Stimulated activated CD4-positive, alpha-beta T cell treated with anti-CD3 and anti-CD28 coated beads, Interleukin-1b, Interleukin-23, amount 100 ng/mL, for 24 hours (primary cell): ENCODE measurements around the gene CACNG6.
"Not testable (repeated sequence)": the region's sequence is repeated elsewhere in the genome, so short reads cannot be mapped to it uniquely, and the experiment has no call there.

Source experiments
- DNase-seq, 4 experiments: peaks; one replicate each; pipeline ENCODE4 v3.0.0-alpha.2; 2020; ENCODE audit warnings: low read depth in 4 of 4, low spot score in 1 of 4

CACNG6 gene

DNA sequence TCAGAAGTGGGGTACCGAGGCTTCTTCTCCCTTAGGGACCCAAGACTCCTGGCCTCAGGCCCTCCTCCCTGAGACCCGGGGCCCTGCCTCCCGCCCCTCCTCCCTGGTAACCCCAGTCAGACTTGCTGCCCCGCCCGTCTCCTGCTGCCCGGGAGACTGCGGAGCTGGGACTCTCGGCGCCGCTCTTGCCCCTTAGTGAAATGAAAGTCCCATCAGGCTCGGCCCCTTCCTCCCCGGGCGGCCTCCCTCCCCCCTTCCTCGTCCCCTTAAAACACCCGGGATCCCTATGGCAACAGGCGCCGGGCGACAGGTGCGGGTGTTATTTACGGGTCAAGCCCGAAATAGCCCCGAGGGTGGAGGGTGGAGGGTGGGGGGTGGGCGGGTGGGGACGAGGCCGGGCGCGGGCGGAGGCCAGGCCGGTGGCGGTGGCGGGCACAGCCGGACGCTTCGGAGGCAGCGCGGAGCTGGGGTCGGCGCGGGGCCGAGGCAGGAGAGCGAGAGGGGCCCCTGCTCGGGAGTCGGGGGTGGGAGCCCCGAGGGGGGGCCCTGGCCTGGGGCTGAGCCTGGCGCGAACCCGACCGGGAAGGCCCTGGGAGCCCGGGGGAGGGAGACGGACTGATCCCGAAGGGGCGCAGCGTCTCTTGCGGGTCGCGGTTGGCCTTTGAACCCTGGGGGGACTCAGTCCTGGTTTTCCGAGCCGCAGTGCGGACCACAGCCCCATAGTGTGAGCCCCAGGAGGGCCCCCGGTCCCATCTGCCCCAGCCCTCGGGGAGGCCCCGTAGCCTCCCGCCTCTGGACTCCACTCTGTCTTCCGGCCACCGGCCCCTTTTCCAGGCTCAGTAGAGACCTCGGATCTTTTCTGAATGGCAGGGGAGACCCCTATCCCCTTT, at the start of gene CACNG6:
Gene CACNG6, plus strand, starts transcription at position 414 of the 890 bp plus-strand sequence. CDS start 1,241 bp downstream, outside the sequence.
- no peak for DNase-seq

- no peak for DNase-seq
These were observed 49.2 kb upstream of the CACNG6 start for GRCh38 chr19:53942001-53942786.

DNA sequence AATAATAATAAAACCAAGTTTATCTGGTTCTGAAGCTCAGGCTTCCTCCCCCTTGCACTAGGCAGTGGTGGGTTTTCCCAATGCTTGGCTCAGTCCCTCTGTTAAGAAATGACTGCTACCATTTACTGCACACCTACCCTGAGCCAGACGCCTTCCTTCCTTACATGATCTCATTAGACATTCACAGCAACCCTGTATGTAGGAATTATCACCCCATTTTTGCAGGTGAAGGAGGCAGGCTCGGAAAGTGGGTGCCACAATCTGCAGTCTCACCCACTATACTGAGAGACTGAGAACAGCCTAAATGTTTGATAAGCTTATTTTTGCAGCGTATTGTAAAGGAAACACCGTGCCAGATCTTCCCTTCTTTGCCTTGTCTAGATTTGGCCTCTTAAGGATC, 47.0 kb upstream of the CACNG6 start:
- DNase-seq, result no peak

DNA sequence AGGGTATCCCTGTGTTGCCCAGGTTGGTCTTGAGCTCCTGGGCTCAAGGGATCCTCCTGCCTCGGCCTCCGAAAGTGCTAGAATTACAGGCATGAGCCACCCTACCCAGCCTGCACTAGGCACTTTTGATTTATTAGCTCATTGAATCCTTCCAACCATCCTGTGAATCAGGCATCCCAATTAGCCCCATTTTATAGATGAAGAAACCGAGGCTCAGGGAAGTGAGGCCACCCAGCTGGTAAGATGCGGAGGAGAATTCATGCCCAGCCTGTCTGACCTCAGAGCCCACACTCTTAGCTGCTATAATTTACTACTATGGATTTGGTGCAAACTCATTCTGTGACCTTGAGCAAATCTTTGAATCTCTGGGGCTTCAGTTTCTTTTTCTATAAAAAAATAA, 46.5 kb upstream of the CACNG6 start:
- DNase-seq, result no peak

GRCh38 chr19:53945441-53945840, 46.0 kb upstream of the CACNG6 start:
- no peak for DNase-seq

- DNase-seq, result no peak
These were observed 45.4 kb upstream of the CACNG6 start for GRCh38 chr19:53945998-53946397.

- no peak for DNase-seq
These were observed 43.8 kb upstream of the CACNG6 start for GRCh38 chr19:53947624-53948023.

GRCh38 chr19:53948611-53949010, 42.8 kb upstream of the CACNG6 start:
- not testable (repeated sequence) for DNase-seq

GRCh38 chr19:53951436-53951835, 40.0 kb upstream of the CACNG6 start:
- no peak for DNase-seq

DNA sequence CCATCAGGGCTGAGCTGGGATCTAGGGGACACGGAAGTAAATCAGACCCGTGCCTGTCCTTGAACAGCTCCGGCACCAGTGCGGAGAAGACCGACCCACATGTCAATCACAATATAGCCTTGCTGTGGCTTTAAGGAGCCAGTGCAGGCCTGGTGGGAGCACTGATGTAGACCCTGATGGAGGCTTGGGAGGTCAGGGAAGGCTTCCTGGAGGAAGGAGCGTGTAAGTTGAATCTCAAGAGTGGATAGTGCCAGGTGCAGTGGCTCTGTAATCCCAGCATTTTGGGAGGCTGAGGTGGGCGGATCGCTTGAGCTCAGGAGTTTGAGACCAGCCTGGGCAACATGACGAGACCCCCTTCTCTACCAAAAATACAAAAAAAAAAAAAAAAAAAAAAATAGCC, 39.5 kb upstream of the CACNG6 start:
- DNase-seq, result no peak

GRCh38 chr19:53953383-53953782, 38.1 kb upstream of the CACNG6 start:
- DNase-seq, result no peak

GRCh38 chr19:53957448-53958167, 33.8 kb upstream of the CACNG6 start:
- no peak for DNase-seq

GRCh38 chr19:53958168-53958571, 33.3 kb upstream of the CACNG6 start:
- no peak for DNase-seq

DNA sequence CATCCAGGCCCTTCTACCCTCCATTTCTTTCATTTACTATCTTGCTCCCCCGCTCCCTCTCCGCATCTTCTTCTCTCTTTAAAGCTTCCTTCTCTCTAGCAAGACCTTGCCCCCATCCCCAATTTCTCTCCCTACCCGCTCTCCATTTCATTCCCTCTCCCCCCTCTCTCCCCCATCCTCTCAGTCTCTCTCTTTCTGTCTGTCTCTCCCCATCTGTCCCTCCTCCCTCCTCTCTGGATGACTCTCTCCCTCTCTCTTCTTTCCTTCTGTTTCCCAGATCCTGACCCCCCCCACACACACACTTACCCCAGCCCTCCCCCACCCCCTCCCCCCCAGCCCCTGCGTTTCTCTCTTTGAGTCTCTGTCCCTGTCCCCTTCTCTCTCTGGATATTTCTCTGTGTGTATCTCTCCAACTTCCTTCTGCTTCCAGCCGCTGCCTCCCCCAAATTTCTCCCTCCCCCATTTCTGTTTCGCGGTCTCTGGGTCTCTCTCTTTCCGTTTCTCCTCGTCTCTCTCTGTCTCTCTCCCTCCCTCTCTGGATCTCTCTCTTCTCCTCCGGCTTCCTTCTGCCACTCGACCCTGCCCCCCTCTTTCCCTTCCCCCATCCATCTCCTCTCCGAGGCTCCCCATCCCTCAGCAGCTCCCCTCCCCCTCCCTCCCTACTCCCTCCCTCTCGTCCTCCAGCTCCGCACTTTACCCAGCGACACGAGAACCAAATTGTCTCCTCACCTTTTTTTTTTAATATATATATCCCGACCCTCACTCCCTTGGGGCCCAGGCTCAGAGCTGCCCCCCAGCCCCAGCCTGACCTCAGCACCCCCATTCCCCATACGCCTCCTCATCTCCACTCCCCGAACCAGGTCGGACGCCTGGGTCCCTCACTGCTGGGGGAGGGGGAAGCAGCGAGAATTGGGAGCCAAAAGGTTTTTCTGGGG, 32.3 kb upstream of the CACNG6 start:
- DNase-seq, result no peak

- no peak for DNase-seq
These were observed 31.2 kb upstream of the CACNG6 start for GRCh38 chr19:53960187-53960586.

- DNase-seq, result no peak
These were observed 30.6 kb upstream of the CACNG6 start for GRCh38 chr19:53960886-53961285.

GRCh38 chr19:53961523-53962356, 29.7 kb upstream of the CACNG6 start:
- no peak for DNase-seq

- no peak for DNase-seq
These were observed 28.5 kb upstream of the CACNG6 start, which contains the start of gene CACNG8 for GRCh38 chr19:53962887-53963431. Gene CACNG8, plus strand, starts transcription at chr19:53962937.

DNA sequence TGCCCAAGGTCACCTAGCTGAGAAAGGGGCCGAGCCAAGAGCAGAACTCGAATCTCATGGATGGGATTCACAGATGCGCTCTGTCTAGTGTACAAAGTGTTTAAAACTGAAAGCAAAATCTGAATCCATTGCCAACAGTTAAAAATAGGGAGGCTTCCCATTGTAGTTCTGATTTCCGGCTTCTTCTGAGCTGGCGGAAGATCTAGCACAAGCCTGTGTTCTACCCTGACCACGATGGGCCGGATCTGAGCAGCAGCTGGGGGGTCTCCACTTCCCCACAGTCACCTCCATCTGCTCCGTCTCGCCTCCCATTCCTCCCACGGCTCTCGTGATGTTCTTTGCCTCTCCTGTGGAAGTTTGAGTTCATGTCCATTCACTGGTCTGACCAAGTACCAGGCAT, 26.3 kb upstream of the CACNG6 start:
- no peak for DNase-seq
